ENCODE results near the gene SV2B.
A peak's percentile ranks its signal among the peaks of the same experiment; 100 is the strongest.
"Not testable (repeated sequence)": the region's sequence is repeated elsewhere in the genome, so short reads cannot be mapped to it uniquely, and the experiment has no call there.

Gene SV2B

GRCh38 chr15:91318516-91318915 lies 218.5 kb downstream of the SV2B start:
- no peak for DNase-seq (ENCODE audit: low read depth)

- no peak for DNase-seq (ENCODE audit: low read depth)
Measured at GRCh38 chr15:91318931-91319330, 218.9 kb downstream of the SV2B start.

- DNase-seq (ENCODE audit: low read depth), result no peak
Measured at GRCh38 chr15:91319371-91320059, 219.5 kb downstream of the SV2B start.

GRCh38 chr15:91320101-91320500 lies 220.0 kb downstream of the SV2B start:
- no peak for DNase-seq (ENCODE audit: low read depth)

GRCh38 chr15:91329914-91330313 lies 229.9 kb downstream of the SV2B start:
- no peak for DNase-seq (ENCODE audit: low read depth)

GRCh38 chr15:91331581-91331980 lies 231.5 kb downstream of the SV2B start:
- no peak for DNase-seq (ENCODE audit: low read depth)

- no peak for DNase-seq (ENCODE audit: low read depth)
Measured at GRCh38 chr15:91335702-91336101, 235.6 kb downstream of the SV2B start.

- DNase-seq (ENCODE audit: low read depth), result no peak
Measured at GRCh38 chr15:91336687-91337086, 236.6 kb downstream of the SV2B start.

GRCh38 chr15:91338766-91339165 lies 238.7 kb downstream of the SV2B start:
- no peak for DNase-seq (ENCODE audit: low read depth)

- no peak for DNase-seq (ENCODE audit: low read depth)
Measured at GRCh38 chr15:91342097-91342496, 242.0 kb downstream of the SV2B start.

- not testable (repeated sequence) for DNase-seq (ENCODE audit: low read depth)
Measured at GRCh38 chr15:91344912-91345311, 244.9 kb downstream of the SV2B start.

GRCh38 chr15:91345736-91346135 lies 245.7 kb downstream of the SV2B start:
- DNase-seq (ENCODE audit: low read depth), result no peak

- no peak for DNase-seq (ENCODE audit: low read depth)
Measured at GRCh38 chr15:91346259-91346658, 246.2 kb downstream of the SV2B start.

GRCh38 chr15:91348752-91349500 lies 248.9 kb downstream of the SV2B start:
- DNase-seq (ENCODE audit: low read depth), result peak; percentile 54

Data from HS-5 (cell line).